Activated naive CD4-positive, alpha-beta T cell (primary cell): ENCODE results near the gene BRINP2.
"Not testable (repeated sequence)": the region's sequence is repeated elsewhere in the genome, so short reads cannot be mapped to it uniquely, and the experiment has no call there.

Experiments
- DNase-seq, 4 experiments: peaks; one replicate each; lab custom pipeline; 2025; lab: John Stamatoyannopoulos, UW

The BRINP2 gene

DNA sequence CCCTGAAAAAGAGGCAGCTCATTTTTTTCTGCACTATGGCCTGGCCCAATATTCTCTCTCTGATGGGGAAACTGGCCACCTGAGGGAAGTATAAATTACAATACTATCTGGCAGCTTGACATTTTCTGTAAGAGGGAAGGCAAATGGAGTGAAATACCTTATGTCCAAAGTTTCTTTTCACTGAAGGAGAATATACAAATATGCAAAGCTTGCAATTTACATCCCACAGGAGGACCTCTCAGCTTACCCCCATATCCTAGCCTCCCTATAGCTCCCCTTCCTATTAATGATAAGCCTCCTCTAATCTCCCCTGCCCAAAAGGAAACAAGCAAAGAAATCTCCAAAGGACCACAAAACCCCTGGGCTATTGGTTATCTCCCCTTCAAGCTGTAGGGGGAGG is 150.7 kb downstream of the BRINP2 start:
- DNase-seq: not testable (repeated sequence)

DNA sequence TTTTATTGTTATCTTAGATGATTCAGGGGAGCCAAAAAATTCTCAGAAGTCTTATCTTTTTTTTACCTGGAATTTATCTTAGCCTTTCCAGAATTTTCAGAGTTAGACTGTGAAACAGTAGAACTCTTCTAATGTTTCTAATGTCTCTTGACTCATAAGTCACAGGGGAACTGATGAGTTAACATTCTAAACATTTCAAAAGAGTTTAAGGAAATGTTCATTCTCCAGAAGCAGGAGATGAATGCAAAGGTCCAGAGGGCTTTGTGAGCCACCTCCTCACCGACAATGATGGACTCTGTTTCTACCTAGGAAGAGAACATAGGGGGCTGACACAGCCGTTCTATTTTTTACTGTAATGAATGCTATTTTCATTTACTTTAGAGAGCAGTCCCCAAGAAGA is 157.5 kb downstream of the BRINP2 start:
- DNase-seq: no peak

DNA sequence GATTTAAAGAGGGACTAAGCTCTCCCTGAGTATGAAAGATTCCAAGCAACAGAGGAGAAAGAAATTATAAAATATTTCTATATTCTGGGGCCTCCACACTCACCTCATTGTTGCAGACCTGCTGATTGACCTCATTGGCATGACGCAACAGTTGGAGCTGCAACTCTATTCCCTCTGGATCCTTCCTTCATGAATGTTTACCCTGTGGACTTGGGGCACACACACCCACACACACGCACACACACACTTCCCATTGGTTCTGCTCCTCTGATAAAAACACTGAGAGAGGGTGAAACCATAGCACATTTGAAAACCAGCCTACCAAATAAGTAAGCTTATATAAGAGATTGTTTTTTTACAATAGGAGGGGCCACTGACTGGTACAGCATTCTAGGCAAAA is 159.1 kb downstream of the BRINP2 start:
- no peak for DNase-seq
